HepG2 (cell line): Measurements from ENCODE around the gene HIRA.

ENCODE experiments used
- JUND ChIP-seq: sonication (generic); formaldehyde crosslinking; IDR thresholded peaks from 2 replicates; pipeline ENCODE4 v1.8.0; 2022; ENCODE audit warnings: mild to moderate bottlenecking, missing genetic modification reagents
- SIN3A ChIP-seq: IDR thresholded peaks from 2 replicates; pipeline ENCODE4 v1.6.1; 2011; ENCODE audit warnings: low read depth, mild to moderate bottlenecking, control low read depth, low read length, borderline replicate concordance
- SMC3 ChIP-seq: IDR thresholded peaks from 2 replicates; pipeline ENCODE4 v1.6.1; 2011; ENCODE audit warnings: low read length, improper control_type of control experiment
- TF ChIP-seq, protein P1 (sequence below): sonication (generic); formaldehyde crosslinking; IDR thresholded peaks from 2 replicates; pipeline ENCODE4 v1.4.0; 2020; ENCODE audit warnings: missing genetic modification reagents; ENCODE audit errors: not compliant biosample characterization

DNA sequence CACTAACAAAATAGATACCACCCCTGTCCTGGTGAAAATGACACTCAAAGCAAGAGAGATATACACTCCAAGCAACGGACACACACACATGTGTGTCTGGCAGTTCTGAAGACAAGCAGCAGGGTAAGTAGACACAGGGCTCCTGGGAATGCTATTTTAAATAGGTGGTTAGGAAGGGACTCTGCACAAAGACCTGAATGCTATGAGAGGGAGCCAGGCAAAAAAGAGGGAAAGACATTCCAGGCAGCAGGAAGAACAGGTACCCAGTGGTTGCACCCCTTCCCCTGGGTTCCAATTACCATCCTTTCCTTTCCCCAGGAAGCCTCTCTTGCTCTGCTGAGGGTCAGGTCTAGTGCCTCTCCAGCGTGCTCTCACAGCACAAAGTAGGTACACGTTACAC, 44.5 kb upstream of the HIRA start:
- no peak for TF ChIP-seq SIN3A
- no peak for TF ChIP-seq JUND (CRISPR knock-in tag)
- TF ChIP-seq, protein P1, sequence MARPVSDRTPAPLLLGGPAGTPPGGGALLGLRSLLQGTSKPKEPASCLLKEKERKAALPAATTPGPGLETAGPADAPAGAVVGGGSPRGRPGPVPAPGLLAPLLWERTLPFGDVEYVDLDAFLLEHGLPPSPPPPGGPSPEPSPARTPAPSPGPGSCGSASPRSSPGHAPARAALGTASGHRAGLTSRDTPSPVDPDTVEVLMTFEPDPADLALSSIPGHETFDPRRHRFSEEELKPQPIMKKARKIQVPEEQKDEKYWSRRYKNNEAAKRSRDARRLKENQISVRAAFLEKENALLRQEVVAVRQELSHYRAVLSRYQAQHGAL (CRISPR knock-in tag): no peak
- no peak for TF ChIP-seq SMC3
